Spleen (tissue), 7 donors: ENCODE measurements around the gene HOXC10.

Experiments used
- CTCF ChIP-seq, 11 experiments: fragments of 200-600 bp in 7 of 11; fragments of 450-650 bp in 4 of 11; sonication (generic) in 4 of 11; IDR thresholded peaks in 8 of 11; conservative IDR thresholded peaks in 3 of 11; 1 replicate in 7 of 11; 2 replicates in 4 of 11; pipeline versions ENCODE4 v1.4.0 to v1.8.0; 2016 to 2021; ENCODE audit warnings: antibody characterized with exemption in 11 of 11, inconsistent platforms in 4 of 11, mild to moderate bottlenecking in 1 of 11
- POLR2A ChIP-seq, 3 donors: fragments of 450-650 bp; IDR thresholded peaks; one replicate each; pipeline ENCODE4 v1.5.1; 2017; ENCODE audit warnings: antibody characterized with exemption in 3 of 3, mild to moderate bottlenecking in 1 of 3
- POLR2AphosphoS5 ChIP-seq, 3 donors: sonication (generic); formaldehyde crosslinking; IDR thresholded peaks; one replicate each; pipeline ENCODE4 v1.5.1; 2017; ENCODE audit warnings: antibody characterized with exemption in 3 of 3
- donor health status: DM: no; HTN: no; CAD: no; lungs with moderate emphysema.
- donor health status: DM: no; HTN: no; CAD: no.
- donor health status: DM: no; HTN: no; CAD: no.

- no peak for TF ChIP-seq CTCF (IDR thresholded peaks at IDR 0.05 in 8 of 11, conservative IDR thresholded peaks at IDR 0.05 in 3 of 11)
- no peak for TF ChIP-seq POLR2A (IDR thresholded peaks at IDR 0.05)
- TF ChIP-seq POLR2AphosphoS5 (IDR thresholded peaks at IDR 0.05): no peak
Observed at GRCh38 chr12:54018468-54018984, 33.6 kb downstream of the HOXC10 start.
